NOMO-1 treated with dmso at 0.1 percent for 144 hours (cell line): ENCODE measurements around the gene NEK9.
A peak's percentile ranks its signal among the peaks of the same experiment; 100 is the strongest.

Experiments used
- DNase-seq: peaks from one replicate; lab custom pipeline; 2025; ENCODE audit not compliant: unreplicated experiment; lab: John Stamatoyannopoulos, UW

Gene NEK9

DNA sequence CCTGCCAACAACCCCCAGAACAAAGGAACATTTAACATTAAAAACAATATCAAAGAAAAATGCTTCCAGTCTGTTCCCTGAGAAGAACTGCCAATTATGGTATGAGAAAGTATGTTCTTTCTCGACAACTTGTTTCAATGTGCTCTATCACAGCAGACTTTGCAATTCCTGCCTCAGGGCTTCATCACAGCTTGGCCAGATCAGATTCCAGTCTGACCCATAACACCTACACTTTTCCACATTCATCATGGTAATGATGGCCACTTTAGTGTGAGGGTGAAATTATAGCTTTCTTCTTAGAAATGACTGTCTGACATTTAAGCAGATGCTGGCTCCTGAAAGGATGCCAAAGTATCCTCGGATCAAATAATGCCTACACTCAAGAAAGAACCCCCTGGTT is 17.0 kb downstream of the NEK9 start:
- no peak for DNase-seq

GRCh38 chr14:75107186-75107585 is 19.7 kb downstream of the NEK9 start:
- DNase-seq, result no peak

DNA sequence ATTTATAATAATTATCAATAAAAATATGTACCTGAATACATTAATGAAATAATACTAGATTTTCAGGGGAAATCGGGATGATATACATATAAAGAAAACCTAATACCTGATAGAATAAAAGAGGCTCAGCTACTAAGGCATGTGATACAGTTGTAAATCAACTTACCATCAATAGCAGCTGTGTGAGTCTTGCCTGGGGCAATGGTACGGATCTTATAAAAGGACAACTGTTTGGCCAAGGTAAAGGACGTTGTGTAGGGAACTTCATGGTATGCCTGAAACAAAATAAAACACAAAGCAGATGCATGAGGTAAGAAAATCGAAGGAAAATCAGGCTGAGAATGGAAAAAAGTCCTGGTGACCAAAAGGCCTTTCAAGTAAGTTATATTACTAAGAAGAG is 25.4 kb downstream of the NEK9 start:
- DNase-seq, result no peak

- DNase-seq, result no peak
Observed at GRCh38 chr14:75098682-75099081, 28.2 kb downstream of the NEK9 start.

- no peak for DNase-seq
Observed at GRCh38 chr14:75098212-75098611, 28.6 kb downstream of the NEK9 start.

DNA sequence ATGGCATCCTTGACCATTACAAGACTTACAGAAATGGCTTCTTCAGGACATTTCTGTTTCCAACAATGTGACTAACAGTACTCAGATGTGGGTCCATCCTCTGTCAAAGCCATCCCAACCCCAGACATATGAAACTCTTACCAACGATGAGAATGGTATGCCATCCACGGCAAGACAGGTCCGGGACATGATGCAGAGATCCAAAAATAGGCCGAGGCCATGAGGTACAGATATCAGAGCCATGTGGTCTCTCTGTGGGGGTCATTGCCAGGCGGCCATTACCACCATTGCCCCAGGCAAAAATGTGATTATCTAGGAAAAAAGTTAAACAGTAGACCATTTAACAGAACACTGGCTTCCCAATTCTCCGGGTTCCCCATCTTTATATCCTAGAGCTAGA is 29.9 kb downstream of the NEK9 start:
- DNase-seq, result no peak

- DNase-seq, result no peak
Observed at GRCh38 chr14:75095690-75096089, 31.2 kb downstream of the NEK9 start.

DNA sequence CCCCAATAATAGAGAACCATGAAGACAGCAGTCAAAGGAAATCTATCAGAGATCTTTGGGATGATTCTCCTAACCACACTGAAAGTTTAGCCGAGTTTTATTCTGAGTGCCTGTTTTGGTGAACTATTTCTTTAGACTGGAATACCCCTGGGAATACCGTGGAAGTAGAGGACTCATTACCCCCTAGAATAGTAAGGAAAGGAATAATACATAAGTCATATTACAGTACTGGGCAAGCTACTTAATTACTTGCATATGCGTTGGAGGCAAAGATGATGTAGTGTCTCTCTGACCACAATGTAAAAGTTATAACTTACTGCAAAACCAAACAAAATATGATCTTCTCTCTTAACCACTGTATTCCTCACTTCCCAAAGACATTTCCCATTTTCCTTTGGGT is 32.0 kb downstream of the NEK9 start:
- DNase-seq, result no peak

DNA sequence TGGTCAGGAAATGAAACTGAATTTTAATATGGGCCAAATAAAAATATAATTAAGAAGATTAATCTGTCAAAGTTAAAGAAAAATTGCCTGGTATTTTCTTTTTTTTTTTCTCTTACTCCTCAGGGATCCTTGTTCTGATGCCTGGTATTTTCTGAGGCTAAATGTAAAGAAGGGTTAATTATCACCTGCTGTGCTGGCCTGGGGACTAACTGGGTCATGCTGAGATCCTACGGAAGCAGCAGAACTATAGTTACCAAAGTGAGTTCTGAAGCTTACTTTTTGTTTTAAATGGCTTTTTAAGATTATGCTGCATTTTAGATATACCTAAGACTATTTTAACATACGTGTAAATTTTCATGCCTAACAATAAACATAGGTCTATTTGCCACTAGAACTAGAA is 34.1 kb downstream of the NEK9 start:
- no peak for DNase-seq

DNA sequence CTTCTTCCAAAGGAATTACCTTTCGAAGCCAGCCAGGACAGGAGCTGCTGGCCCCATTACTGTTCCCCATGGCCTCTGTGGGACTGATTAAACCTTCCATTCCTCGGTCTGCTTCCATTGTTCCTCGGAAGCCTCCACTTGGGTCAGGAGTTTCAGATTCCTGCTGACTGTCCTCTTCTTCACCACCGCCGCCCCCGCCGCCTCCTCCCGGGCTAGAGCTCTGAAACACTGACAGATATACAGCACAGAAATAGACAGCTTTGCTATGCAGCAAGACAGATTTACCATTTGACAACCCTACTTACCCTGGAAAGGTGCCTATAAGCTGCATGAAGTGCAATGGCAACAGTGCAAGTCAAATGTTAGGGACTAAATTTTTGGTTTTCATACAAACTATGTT is 35.6 kb downstream of the NEK9 start:
- no peak for DNase-seq

DNA sequence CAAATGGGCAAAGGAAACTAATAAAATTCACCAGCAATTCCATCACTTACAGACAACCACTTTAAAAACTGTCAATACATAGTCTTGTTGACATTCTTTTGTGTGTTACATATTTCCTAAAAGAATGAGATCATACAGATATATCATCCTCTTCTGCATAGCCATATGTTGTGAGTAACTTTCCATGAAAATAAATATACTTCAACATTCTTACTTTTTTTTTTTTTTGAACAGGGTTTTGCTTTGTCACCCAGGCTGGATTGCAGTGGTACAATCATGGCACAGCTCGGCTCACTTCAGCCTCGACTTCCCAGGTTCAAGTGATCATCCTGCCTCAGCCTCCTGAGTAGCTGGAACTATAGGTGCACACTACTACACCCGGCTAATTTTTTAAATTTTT is 36.5 kb downstream of the NEK9 start:
- no peak for DNase-seq

GRCh38 chr14:75088566-75089373 is 38.1 kb downstream of the NEK9 start:
- no peak for DNase-seq

- DNase-seq, result no peak
Observed at GRCh38 chr14:75088153-75088552, 38.7 kb downstream of the NEK9 start.

- DNase-seq, result no peak
Observed at GRCh38 chr14:75084513-75084912, 42.3 kb downstream of the NEK9 start.

DNA sequence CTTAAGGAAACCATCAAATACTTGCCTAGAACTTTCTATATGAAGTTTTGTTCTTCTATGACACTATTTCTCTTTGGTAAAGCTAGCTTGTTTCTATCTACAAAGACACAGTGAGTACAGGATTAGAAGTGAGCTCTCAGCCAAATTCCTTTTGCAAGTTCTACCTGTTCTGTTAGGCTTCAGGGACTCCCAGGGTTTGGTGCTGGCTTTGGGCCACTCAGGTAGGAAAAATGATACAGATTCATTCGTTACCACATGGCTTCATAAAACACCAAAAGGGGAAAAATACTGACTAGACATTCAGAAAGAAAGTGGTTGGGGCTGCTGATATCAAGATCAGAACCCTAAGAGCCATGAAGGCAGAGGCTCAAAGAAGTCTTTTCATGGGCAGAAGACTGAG is 43.6 kb downstream of the NEK9 start:
- no peak for DNase-seq

DNA sequence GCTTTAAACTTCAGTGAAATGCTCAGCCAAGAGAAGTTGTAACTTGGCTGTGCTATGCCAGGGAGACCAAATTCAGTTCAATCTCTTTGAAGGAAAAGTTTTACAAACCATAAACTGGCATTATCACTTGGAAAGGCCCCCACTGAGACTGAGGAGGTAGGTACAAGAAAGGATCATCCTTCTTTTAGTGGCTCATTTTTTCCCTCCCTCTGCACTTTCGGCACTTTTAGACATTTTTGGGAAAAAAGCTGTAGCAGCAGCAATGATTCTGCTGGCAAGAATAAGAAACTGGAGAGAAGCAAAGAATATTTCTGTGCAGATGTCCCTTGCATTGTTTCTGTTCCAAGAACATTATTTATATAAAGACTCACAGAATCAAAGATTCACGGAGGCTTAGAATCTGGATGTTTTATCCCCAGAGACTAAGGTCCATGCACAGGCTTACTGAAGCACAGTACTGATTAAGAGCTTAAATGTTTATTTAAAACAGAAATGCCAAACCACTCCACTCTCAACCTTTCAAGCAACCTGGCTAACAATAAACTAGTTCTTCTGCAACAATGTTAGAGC is 45.1 kb downstream of the NEK9 start:
- no peak for DNase-seq

- DNase-seq, result no peak
Observed at GRCh38 chr14:75079521-75079920, 47.3 kb downstream of the NEK9 start.

GRCh38 chr14:75077794-75078193 is 49.1 kb downstream of the NEK9 start:
- no peak for DNase-seq

- no peak for DNase-seq
Observed at GRCh38 chr14:75070383-75070782, 56.5 kb downstream of the NEK9 start.

- no peak for DNase-seq
Observed at GRCh38 chr14:75069811-75070145, 57.1 kb downstream of the NEK9 start.

DNA sequence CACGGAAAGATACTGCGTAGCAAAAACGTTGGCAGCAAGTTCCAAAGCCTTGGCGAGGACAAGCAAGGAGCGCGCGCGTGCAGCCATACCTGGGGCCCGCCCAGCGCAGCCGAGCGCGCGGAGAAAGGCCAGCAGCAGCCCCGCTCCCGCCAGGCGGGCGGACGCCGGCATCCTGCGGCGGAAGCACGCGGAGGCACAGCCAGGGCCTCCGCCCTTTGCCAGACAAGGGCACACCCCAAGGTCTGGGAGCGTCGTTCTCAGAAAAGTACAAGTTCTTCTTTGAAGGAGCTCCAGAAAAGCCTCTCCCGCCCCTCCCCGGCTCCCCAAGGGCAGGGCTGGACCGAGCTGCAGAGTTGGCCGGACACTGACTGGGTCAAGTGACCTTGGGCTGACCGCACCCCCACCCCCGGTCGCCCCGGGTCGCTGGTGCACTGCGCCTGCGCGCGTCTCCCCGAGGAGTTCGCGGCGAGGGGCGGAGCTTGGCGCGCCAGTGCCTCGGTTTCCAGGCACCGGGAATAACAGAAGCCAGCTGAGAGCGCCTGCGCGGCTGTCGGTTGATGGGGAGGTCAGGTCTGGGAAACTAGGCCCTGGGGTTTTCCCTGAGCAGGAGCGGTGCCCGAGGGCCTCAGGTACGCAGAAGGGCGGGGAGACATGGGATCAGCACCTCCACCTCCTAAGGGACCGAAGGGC is 57.6 kb downstream of the NEK9 start, which contains the start of gene ZC2HC1C:
Gene ZC2HC1C, plus strand, starts transcription at position 521 of the 690 bp plus-strand sequence. CDS start 933 bp downstream, outside the sequence.
- DNase-seq, result peak; percentile 70
